Heart right ventricle (tissue), 16 donors: ENCODE data around the gene TAPT1. TPM values are rescaled to one million over a fixed set of nuclear protein-coding genes. Genes with fewer than 3 reads are reported as not detected.
A peak's percentile ranks its signal among the peaks of the same experiment; 100 is the strongest.

Experiments used
- ATAC-seq, 8 donors: fragments of 200-7000 bp; cut with Tn5 transposase; one replicate each; pipeline ENCODE4 v1.9.1; 2020; ENCODE audit warnings: mild to moderate bottlenecking in 8 of 8, moderate library complexity in 8 of 8, moderate number of reproducible peaks in 1 of 8
- DNase-seq, 2 donors: peaks; one replicate each; pipeline ENCODE4 v3.0.0-alpha.2; 2020
- H3K27ac ChIP-seq, 10 donors: fragments of 200-600 bp; sonication (generic) in 2 of 10; one replicate each; pipeline versions ENCODE4 v1.5.0 to v1.8.0; 2020 to 2022; ENCODE audit warnings: mild to moderate bottlenecking in 3 of 10
- H3K27me3 ChIP-seq, 7 donors: fragments of 200-600 bp; one replicate each; pipeline ENCODE4 v1.8.0; 2021 to 2022; ENCODE audit warnings: mild to moderate bottlenecking in 2 of 7
- H3K36me3 ChIP-seq, 9 donors: fragments of 200-600 bp; sonication (generic) in 1 of 9; one replicate each; pipeline versions ENCODE4 v1.5.0 to v1.8.0; 2020 to 2022; ENCODE audit warnings: mild to moderate bottlenecking in 2 of 9
- H3K4me1 ChIP-seq, 9 donors: fragments of 200-600 bp; sonication (generic) in 1 of 9; one replicate each; pipeline versions ENCODE4 v1.5.0 to v1.8.0; 2020 to 2022; ENCODE audit warnings: mild to moderate bottlenecking in 4 of 9
- H3K4me3 ChIP-seq, 10 donors: fragments of 200-600 bp; sonication (generic) in 2 of 10; one replicate each; pipeline versions ENCODE4 v1.5.0 to v1.8.0; 2020 to 2022; ENCODE audit warnings: mild to moderate bottlenecking in 7 of 10, moderate library complexity in 2 of 10
- H3K9me3 ChIP-seq, 11 donors: fragments of 200-600 bp in 10 of 11; sonication (generic) in 2 of 11; one replicate each; pipeline versions ENCODE4 v1.5.0 to v1.8.0; 2013 to 2022; ENCODE audit warnings: mild to moderate bottlenecking in 2 of 11, control low read depth in 1 of 11, moderate library complexity in 1 of 11
- WGBS, 2 donors: extraction: QIAGEN DNeasy Blood & Tissue Kit; methylation state at CpG; one replicate each; pipeline ENCODE4 v1.1.7; 2013; ENCODE audit warnings: inconsistent platforms in 1 of 2; 5-methylcytosine and 5-hydroxymethylcytosine counted together
- intact Hi-C, 10 donors: fragments of 100-400 bp; cut with DNase I; formaldehyde crosslinking; loops; one replicate each; pipeline versions ENCODE4 v1.11.1 to v1.14.2; 2022
- polyA plus RNA-seq, 2 donors: library from polyadenylated mRNA; stranded (reverse); fragments of 200-250 nt; gene quantifications; one replicate each; pipeline ENCODE4 v1.2.3, GENCODE V29; 2013
- total RNA-seq, 10 donors: library from RNA; stranded (reverse); fragmentation: NEBNext Ultra II Directional in 3 of 10; extraction: Animal tissue kit (Norgen Biotek cat#: 25700) in 3 of 10; gene quantifications; one replicate each; pipeline versions ENCODE4 v1.2.1 to v1.2.4, GENCODE V29; 2021 to 2023
- TF ChIP-seq, protein P1 (sequence below), 9 donors: fragments of 200-600 bp; sonication (generic) in 2 of 9; IDR thresholded peaks; one replicate each; pipeline versions ENCODE4 v1.5.0 to v1.8.0; 2021 to 2022; ENCODE audit warnings: antibody characterized with exemption in 9 of 9, mild to moderate bottlenecking in 5 of 9, moderate library complexity in 1 of 9
- donor health status: Arrhythmogenic right ventricular cardiomyopathy.
- donor health status: ischemic (EF 13 %, LVEDD 7.1; RV severe dilation, severe dysfunction).
- donor health status: healthy with polysubstance abuse.
- donor health status: DM: no; HTN: yes; CAD: no.
- donor health status: DM: no; HTN: no; CAD: no.
- donor health status: ischemic (EF 25% LVEDD 6.9; RV normal size, moderate dysfunction).
- donor health status: ischemic (EF 25% LVEDD 5.7; RV mildly dilated, moderate dysfunction).
- donor health status: healthy.
- donor health status: DM: yes; HTN: yes; CAD: no.
- donor health status: Ischemic cardiomyopathy.
- donor health status: ischemic (EF 35%, LVEDD 5.7; RV mildly dilated, moderate dysfunction).
- donor health status: nonischemic (EF 11% LVEDD 7.7; RV severe dilation, severe dysfunction).
- donor health status: DM: yes; HTN: yes; CAD: no.
- donor health status: PGD.
- donor health status: ischemic (EF 29% LVEDD 5.4; RV normal size, mild dysfunction).
- donor health status: nonischemic (EF 23%, LVEDD 6.1; RV moderate dilation, normal function).

TAPT1 gene
- total and polyA plus RNA-seq, 12 donors: 14.3 to 44.8 (median 35.6) TPM

DNA sequence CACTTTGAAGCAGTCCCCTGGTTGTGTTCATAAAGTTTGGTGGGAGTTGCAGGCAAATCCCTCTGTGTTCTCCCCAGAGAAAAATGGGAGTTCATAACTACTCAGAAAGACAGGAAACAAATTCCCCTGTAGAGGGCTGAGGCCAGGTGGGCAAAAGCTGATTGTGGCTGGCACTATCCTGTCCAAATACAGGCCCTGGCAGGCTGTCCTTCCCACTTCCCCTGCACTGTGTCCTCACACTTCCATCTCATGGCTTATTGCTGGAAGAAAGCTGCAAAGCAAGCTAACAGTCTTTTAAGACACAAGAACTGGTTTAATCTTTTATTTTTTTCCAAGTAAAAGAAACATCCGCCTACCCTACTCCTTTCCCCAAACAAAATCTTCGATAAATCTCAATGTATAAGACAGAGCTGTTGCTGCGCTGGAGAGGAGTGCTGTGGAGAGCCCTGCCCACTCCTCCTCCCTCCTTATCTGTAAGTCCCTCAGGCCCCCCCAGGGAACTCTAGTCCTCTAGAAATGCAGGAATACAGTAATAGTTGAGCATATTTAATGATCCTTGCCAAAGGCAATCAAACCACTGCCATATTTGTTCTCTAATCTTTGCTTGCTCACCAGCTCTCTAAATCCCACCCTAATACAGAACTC is 14.0 kb downstream of the TAPT1 start:
- peaks cover 0 to 46% (median 0%) of the 10 kb centered on the region in 9 donors for H3K36me3 ChIP-seq
- no peaks in the 10 kb centered on the region for H3K27me3 ChIP-seq
- DNase-seq (no peak), ATAC-seq (peak in 3 of 8 donors; percentile 28 to 52 (median 51))
- 42 to 59% methylated on average over 3 of the region's 3 CpGs for WGBS, 2 donors
- peaks cover 0 to 54% (median 34%) of the 10 kb centered on the region in 9 donors for H3K4me1 ChIP-seq
- TF ChIP-seq, protein P1, sequence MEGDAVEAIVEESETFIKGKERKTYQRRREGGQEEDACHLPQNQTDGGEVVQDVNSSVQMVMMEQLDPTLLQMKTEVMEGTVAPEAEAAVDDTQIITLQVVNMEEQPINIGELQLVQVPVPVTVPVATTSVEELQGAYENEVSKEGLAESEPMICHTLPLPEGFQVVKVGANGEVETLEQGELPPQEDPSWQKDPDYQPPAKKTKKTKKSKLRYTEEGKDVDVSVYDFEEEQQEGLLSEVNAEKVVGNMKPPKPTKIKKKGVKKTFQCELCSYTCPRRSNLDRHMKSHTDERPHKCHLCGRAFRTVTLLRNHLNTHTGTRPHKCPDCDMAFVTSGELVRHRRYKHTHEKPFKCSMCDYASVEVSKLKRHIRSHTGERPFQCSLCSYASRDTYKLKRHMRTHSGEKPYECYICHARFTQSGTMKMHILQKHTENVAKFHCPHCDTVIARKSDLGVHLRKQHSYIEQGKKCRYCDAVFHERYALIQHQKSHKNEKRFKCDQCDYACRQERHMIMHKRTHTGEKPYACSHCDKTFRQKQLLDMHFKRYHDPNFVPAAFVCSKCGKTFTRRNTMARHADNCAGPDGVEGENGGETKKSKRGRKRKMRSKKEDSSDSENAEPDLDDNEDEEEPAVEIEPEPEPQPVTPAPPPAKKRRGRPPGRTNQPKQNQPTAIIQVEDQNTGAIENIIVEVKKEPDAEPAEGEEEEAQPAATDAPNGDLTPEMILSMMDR (IDR thresholded peaks at IDR 0.05): no peak
- H3K27ac ChIP-seq: peak overlapping the region in 5 of 10 donors; percentile 3 to 62 (median 23)
- H3K9me3 ChIP-seq: no peaks in the 10 kb centered on the region
- no peak overlapping the region for H3K4me3 ChIP-seq
- intact Hi-C loops: no loop called here

DNA sequence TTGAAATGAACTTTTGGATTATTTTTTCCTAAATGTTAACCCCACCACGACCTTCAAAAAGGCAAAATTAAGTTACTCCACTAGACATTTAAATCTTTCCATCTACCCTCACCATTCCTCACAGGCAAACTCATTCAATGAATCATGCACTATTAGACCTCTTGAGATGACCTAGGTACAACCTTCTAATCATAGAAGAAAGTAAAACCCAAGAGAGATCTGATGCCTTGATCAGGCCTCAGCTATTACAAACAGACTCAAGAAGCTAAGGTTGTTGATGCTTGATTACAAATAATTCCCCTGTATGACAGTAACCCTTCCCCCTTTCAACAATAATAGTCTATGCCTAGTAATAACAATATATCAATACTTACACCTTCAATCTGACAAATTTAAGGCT is 18.9 kb downstream of the TAPT1 start:
- no peak for ATAC-seq
- H3K9me3 ChIP-seq: no peaks in the 10 kb centered on the region
- H3K4me3 ChIP-seq: no peak overlapping the region
- TF ChIP-seq, protein P1 (IDR thresholded peaks at IDR 0.05): no peak
- no peaks in the 10 kb centered on the region for H3K27me3 ChIP-seq
- H3K27ac ChIP-seq: no peak overlapping the region
- no peak for DNase-seq
- WGBS, 2 donors: 90 to 94% methylated on average over 1 of the region's 1 CpG
- peaks cover 0 to 64% (median 36%) of the 10 kb centered on the region in 9 donors for H3K4me1 ChIP-seq
- H3K36me3 ChIP-seq: peaks cover 0 to 59% (median 0%) of the 10 kb centered on the region in 9 donors
- intact Hi-C loops: loop anchor here in 2 of 10 donors (5.0 kb wide), 2 partner anchors 55 to 60 kb away; no protein-coding TSS in a partner anchor

DNA sequence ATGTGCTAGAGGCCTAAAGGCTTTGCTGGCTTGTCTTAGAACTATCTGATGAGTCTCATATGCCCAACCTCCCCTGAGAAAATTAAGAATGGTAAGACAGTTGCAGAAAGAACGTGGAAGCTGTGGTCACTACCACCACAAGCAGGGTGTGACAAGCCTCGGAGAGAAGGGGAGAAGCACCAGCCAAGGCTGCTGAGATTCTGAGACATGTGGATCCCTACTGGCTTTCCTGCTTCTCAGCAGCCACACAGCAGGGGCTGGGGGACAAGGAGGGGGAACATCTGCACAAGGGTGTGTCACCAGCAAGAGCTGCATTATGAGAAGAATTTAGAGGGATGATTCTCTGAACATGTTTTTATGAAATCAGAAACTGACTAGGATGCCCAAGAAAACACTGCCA is 19.4 kb downstream of the TAPT1 start:
- peaks cover 0 to 59% (median 0%) of the 10 kb centered on the region in 9 donors for H3K36me3 ChIP-seq
- DNase-seq (no peak), ATAC-seq (peak in 1 of 8 donors; percentile 25)
- H3K27me3 ChIP-seq: no peaks in the 10 kb centered on the region
- WGBS, 2 donors: 64 to 66% methylated on average over 2 of the region's 2 CpGs
- TF ChIP-seq, protein P1 (IDR thresholded peaks at IDR 0.05): no peak
- no peak overlapping the region for H3K27ac ChIP-seq
- intact Hi-C loops: loop anchor here in 2 of 10 donors (5.0 kb wide), 2 partner anchors 55 to 60 kb away; no protein-coding TSS in a partner anchor
- no peaks in the 10 kb centered on the region for H3K9me3 ChIP-seq
- H3K4me3 ChIP-seq: no peak overlapping the region
- peaks cover 0 to 65% (median 30%) of the 10 kb centered on the region in 9 donors for H3K4me1 ChIP-seq

DNA sequence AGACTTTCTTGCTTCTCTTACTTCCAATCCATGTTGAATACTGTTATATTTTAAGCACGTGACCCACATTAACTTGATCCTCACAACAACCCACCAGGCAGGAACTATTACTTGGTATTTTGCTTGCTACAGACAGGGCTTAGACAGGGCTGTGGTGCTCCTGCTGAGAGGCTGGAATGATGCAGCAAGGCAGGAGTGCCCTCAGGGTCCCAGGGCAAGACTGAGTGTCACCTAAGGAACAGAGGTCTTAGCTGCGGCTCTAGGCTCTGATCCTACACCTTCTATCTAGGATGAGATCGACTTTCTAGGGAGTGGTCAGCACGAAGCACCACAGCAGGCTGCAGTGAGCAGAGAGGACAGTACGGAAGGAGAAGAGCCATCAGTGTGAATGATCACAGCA is 20.0 kb downstream of the TAPT1 start:
- H3K36me3 ChIP-seq: peaks cover 0 to 59% (median 0%) of the 10 kb centered on the region in 9 donors
- no peaks in the 10 kb centered on the region for H3K27me3 ChIP-seq
- WGBS, 2 donors: 72 to 83% methylated on average over 5 of the region's 5 CpGs
- H3K9me3 ChIP-seq: no peaks in the 10 kb centered on the region
- H3K4me1 ChIP-seq: peaks cover 0 to 60% (median 25%) of the 10 kb centered on the region in 9 donors
- DNase-seq (no peak), ATAC-seq (no peak)
- TF ChIP-seq, protein P1 (IDR thresholded peaks at IDR 0.05): no peak
- intact Hi-C loops: loop anchor here in 2 of 10 donors (5.0 kb wide), 2 partner anchors 56 to 61 kb away; no protein-coding TSS in a partner anchor
- H3K27ac ChIP-seq: no peak overlapping the region
- no peak overlapping the region for H3K4me3 ChIP-seq
